GM19467 (cell line): ENCODE measurements around the gene HOXA2.
A peak's percentile ranks its signal among the peaks of the same experiment; 100 is the strongest.

Experiments
- ATAC-seq: cut with Tn5 transposase; IDR thresholded peaks from one replicate; pipeline ENCODE4 v1.9.1; 2021; ENCODE audit warnings: mild to moderate bottlenecking, moderate library complexity; ENCODE audit not compliant: unreplicated experiment

HOXA2 gene

GRCh38 chr7:27141923-27142579 lies 39.6 kb upstream of the HOXA2 start:
- ATAC-seq: no peak

- ATAC-seq: no peak
Measured at GRCh38 chr7:27141137-27141922, 38.8 kb upstream of the HOXA2 start.

DNA sequence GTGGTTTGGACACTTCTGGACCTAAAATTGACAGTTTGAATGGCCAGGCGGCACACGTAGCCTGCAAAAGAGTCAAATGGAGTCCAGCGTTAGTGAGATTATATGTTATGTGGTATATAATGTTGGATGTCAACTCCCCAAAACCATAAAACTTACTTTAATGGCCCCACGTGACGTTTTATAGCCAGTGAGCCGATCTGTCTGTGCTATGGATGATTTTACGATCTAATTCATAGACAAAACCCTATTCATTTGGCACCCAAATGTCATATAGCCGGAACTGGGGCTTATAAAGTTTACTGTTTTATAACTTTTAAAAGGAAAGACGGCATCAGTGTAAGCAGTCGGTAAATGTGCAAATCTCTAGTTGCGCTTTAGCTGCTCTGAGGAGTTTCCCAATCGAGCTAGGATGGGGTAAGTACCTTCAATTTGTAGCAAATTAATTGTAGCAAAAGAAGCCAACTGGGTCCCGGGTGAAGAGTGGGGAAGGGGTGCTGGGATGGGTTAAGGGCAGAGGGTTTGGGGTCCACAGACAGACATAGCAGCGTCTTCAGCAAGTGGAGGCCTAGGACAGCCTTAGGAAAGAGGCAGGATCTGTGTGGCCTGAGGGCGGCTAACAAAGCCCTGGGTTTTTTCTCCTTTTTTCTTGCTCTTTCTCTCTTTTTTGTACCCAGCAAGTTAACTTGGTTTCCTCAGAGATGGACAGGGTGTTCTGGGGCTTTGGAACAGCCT lies 37.8 kb upstream of the HOXA2 start:
- no peak for ATAC-seq

GRCh38 chr7:27139334-27140125 lies 37.0 kb upstream of the HOXA2 start:
- ATAC-seq: no peak

- no peak for ATAC-seq
Measured at GRCh38 chr7:27138985-27139333, 36.5 kb upstream of the HOXA2 start.

GRCh38 chr7:27138472-27138871 lies 36.0 kb upstream of the HOXA2 start:
- ATAC-seq: no peak

GRCh38 chr7:27137640-27138315 lies 35.3 kb upstream of the HOXA2 start:
- no peak for ATAC-seq

DNA sequence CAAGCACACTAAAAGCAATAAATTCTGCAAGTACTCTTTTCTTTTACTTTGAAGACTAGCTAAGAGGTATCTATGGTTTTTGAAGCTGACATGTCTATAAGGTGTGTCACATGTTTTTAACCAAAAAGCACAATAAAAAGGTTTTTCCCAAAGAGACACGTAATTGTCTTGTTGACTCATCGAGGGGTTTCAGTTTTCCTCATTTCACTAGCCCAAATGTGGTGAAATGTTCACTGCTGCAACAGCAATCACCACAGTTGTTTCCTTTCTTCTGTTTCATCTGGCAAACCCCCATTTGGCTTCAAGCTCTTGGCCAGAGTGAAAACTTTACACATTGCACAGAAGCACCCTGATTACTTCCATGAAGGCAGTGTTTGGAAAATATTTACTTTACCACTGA lies 31.9 kb upstream of the HOXA2 start:
- no peak for ATAC-seq

DNA sequence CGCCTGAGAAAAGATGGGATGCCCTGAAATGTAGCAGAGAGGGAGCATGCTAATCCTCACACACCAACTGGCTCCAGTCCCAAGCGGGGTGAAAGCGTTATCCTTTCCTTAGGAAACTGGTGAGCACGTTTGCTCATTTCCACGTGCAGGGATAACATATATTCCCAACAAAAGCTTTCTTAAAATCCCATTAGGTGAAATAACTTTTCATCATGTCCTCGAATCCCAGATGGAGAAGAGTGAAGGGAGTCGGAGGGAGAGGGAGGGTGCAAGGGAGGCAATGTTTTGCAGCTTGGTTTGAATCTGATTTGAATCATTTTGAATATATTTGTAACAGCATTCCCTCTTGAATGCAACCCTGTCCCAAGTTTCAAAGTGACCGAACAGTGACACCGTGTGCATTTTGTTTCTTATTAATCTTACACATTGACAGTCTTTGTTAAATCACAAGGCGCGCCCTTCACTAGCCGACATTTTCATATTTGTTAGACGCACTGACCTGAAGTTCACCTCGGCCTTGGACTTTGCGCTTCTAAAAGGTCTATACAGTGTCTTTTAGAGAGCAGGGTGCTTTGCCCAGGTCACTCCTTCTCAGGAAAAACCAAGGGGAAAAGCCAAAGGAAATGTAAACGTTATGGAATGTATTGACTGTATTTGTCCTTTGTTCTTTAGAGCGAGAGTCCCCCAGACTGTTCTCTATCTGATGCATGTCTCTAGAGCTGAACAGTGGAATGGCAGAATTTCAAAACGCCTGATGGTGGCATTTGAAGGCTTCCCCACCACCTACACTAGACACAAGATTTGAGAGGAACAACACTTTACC lies 31.1 kb upstream of the HOXA2 start:
- ATAC-seq: no peak

GRCh38 chr7:27132978-27133377 lies 30.5 kb upstream of the HOXA2 start:
- ATAC-seq: no peak

GRCh38 chr7:27132214-27132613 lies 29.7 kb upstream of the HOXA2 start:
- no peak for ATAC-seq

GRCh38 chr7:27131390-27131819 lies 28.9 kb upstream of the HOXA2 start:
- ATAC-seq: no peak

- peak; percentile 77 for ATAC-seq
Measured at GRCh38 chr7:27130540-27131389, 28.3 kb upstream of the HOXA2 start, which contains the start of gene HOXA4. Gene HOXA4 (minus strand): TSS chr7:27130757. CDS start chr7:27130733, 24 bp downstream.

DNA sequence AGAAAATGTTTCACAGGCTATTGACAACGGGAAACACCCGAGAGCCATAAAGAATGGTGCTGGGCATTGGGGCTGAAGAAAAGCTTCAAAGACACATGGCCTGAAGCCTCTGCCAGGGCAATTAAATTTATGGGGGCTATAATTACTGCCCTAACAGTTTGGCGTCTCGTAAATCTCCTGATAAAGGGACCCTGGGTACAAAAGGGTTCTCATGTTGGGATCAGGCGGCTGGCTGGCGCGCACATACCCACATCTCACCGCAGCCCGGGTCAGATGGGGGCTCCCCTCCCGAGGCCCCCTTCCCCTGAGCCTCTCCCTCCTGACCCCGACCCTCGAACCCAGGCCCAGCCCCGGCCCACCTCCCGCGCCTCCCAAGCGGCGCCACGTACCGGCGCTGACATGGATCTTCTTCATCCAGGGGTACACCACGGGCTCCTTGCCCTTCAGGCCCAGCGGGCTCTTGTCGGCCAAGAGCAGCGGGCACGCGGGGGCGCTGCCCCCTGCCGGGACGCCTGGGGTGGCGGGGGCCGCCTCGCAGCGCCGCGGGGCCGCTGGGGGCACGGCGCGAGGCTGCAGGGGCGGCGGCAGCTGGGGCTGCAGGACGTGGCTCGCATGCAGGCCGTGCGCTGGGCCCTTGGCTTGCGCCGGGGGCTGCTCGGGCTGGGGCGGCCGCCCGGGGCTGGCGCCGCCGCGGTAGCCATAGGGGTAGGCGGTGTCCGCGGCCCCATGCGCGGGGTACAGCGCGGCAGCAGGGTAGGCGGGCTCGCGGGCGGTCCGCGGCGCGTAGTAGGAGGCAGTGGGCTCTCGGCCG lies 27.5 kb upstream of the HOXA2 start:
- ATAC-seq: peak; percentile 36

GRCh38 chr7:27128776-27129728 lies 26.6 kb upstream of the HOXA2 start:
- ATAC-seq: no peak

DNA sequence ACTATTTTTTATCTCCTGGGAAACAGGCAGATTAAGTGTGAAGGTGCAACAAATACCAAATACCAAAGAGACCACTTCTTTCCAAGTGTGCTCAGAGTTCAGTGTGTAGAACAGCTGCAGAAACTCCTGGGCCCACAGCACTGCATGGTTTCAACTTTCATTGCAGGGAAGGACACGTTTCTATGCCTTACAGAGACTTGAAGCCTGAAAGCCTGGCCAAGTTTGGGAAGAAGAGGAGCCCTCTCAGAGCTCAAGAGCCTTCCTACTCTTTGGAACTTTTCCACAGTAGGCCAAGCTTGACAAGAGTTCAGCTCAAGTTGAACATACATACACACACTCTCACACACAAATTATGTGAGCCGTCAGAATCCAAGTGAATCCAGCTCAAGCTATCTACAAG lies 25.6 kb upstream of the HOXA2 start:
- ATAC-seq: no peak
